NCI-H2081 (cell line): Measurements from ENCODE around the gene COL11A2.

Experiments
- DNase-seq, 2 experiments: peaks; one replicate each; lab custom pipeline; 2025; lab: John Stamatoyannopoulos, UW

COL11A2 gene

GRCh38 chr6:33192671-33193602, 670 bp upstream of the COL11A2 start:
- DNase-seq = no peak

GRCh38 chr6:33191383-33192104, 723 bp downstream of the COL11A2 start:
- DNase-seq = no peak

DNA sequence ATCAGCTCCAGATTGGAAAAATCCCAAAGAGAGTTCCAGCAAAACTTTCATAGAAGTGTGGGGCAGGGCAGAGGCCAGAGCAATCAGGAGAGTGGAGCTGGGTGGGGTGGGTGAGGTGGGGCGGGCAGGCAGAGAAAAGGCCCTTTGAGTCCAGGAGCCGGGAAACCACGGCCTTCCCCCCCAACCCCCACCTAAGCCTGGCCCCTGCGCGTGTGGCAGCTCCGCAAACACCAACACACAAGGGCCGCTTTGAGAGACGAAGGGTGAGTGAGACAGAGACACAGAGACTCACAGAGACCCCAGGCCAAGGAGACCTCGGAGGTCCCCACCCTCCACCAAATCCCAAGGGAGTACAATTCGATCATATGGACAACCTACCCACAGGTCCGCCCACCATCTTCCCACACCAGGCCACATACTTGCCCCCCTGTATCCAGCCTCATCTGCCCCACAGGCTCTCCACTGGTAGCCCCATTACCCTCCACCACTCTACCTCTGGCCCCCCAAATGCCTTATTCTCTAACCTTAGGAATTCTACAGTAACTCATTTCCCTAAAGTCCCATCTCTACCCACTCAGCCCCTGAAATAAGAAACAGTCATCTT, 1.7 kb downstream of the COL11A2 start:
- DNase-seq = no peak

- no peak for DNase-seq
Measured at GRCh38 chr6:33189625-33190448, 2.4 kb downstream of the COL11A2 start.

DNA sequence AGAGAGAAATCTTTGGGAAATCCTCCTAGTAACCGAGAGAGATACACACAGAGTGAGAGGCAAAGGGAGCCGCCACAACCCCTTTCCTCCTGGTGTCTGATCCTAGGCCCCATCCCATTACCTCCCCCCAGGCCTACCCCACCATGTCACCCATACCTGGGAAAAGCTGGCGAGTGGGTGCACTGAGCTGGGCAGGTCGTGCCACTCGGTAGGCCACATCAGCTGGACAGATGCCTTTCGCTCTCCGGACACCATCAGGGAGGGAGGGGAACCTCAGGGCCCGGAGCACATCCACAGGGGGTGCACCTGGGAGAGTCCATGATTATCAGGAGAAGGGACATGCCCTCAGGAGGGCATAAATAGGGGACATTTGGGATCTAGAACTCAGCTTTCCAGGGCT, 3.1 kb downstream of the COL11A2 start:
- no peak for DNase-seq

GRCh38 chr6:33187809-33188208, 4.5 kb downstream of the COL11A2 start:
- no peak for DNase-seq

DNA sequence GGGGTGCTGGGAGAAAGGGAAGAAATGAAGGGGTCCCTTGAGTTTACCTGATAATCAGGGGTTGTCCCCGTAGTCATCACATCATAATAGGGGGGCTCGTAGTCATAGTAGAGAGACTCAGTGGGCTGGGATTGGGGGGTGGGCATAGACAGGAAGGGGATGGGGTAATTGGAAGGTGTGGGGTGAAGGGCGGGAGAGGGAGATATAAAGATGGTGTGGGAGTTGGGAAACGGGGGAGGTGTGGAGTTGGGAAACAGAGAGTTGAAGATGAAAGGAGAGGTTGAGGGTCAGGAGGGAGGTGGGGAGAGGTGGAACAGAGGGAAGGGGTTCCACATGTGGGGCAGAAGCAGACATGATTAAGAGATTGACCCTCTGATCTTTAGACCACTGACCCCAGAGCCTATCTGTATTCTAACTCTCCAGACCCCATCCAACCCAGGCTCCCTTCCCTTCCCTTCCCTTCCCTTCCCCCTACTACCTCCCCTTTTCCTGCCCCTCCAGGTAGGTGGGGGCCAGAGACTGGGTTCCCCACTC, 6.5 kb downstream of the COL11A2 start:
- DNase-seq = no peak

DNA sequence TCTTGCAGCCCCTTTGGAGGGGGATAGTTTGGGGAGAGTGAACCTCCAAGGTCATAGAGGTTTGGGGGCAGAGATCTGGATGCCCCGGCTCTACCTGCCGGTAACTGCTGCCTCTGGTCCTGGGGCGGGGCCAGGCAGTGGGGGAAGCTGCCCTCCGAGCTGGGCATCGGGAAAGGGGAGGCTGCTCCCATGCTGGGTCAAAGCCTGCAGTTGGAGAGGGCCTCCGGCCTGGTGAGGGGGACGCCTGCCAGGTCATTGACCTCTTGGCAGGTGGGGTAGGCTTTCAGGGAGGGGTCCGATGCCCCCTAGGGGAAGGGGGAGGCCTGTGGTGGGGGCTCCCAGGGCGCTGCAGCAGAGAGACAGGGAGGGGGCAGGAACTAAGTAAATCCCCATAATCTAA, 7.1 kb downstream of the COL11A2 start:
- DNase-seq = no peak

- no peak for DNase-seq
Measured at GRCh38 chr6:33183071-33183683, 9.1 kb downstream of the COL11A2 start.

DNA sequence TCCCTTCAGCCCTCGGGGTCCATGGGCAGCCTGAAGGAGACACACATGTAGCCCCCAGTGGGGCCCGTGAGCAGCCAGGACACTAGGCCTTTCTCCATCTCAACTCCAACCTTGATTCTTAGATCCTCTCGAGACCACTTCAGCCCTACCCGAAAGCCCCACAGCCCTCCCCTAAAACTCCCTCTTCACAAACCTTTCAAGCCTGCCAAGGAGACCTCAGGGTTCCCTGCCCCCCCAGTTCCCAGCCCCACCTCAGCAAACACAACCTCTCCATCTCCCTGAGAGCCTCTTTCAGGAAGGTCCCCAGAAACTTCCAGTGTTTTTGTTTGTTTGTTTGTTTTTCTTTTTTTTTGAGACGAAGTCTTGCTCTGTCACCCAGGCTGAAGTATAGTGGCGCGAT, 11.1 kb downstream of the COL11A2 start:
- DNase-seq = no peak

DNA sequence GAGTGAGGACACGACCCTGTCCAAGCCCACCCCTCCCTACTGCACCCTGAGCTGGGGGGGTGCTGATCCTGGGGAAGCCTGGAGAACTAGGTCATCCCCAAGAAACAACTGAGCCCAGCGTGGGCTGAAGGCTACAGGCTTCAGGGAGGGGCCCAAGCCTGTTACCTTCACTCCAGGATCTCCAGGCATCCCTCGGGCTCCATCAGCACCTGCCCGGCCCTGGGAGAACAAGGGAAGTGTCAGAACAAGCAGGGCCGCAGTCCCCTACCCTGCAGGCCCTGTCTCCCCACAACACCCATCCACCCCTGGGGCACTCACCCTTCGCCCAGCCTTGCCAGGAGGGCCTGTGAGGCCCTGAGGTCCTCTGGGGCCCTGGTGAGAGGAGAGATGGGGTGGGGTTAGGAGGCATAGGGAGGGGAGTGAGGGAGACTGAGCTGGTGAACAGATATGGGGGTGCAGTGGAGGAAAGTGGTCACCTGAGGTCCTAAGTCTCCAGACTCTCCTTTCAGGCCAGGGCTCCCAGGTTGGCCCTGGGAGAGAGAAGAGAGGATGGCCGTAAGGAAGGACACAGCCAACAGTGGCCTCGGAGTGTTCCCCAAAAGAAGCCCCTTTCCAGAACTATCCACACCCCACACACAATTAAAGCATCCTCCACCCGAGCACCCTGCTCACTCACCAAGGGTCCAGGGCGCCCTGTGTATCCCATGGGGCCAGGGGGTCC, 13.4 kb downstream of the COL11A2 start:
- no peak for DNase-seq

DNA sequence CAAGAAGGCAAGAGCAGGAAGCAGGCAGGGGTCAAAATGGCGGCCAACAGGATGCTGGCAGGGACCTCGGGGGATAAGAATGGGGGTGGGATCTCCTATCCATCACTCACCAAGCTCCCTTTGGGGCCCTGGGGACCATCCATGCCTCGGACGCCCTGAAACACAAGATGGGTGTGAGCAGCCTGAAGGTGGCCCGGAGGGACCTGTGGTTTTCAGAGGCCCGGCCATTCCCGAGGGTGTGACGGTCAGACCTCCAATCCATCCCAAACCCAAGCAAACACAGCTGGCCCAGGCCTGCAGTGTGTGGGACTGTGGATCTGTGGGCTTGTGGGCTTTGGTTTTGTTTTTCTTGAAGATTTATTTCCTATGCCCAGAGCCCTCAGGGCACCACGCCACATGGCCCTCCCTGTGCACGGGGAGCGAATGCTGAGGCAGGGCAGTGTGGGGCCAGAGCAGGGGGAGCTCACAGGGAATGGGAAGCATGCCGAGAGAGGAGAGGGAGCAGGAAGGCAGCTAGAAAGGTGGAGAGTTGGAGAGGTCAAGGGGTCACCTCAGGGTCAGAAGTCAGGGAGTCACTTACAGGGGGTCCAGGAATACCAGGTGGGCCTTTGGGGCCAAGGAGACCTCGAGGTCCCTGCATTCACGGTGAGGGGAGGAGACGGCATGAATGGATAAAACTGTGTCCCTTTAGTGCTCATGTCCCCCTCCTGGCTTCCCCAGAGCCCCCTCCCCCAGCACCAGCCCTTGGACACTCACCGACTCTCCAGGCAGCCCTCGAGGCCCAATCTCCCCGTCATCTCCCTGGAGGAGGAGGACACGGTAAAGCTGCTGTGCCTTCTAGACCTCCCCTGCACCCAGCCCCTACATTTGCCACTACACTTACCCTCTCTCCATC, 14.5 kb downstream of the COL11A2 start:
- DNase-seq = no peak

DNA sequence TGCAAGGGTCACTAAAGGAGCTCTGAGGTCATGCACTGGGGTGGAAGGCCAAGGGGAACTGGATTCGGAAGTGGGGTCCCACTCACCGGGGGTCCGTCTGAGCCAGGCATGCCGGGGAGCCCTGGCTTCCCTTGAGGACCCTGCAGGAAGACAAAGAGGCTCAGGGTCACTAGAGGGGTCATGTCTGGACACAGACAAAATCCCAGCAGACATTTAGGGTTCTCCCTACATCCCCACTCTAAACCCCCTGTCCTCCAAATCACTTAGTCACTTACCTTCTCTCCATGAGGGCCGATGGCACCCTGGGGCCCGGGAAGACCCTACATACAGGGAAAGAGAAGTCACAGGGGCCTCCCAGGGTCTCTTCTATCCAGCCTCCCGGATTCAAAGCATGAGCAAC, 15.4 kb downstream of the COL11A2 start:
- DNase-seq = no peak

- DNase-seq = no peak
Measured at GRCh38 chr6:33175436-33176069, 16.7 kb downstream of the COL11A2 start.

- no peak for DNase-seq
Measured at GRCh38 chr6:33174784-33175183, 17.5 kb downstream of the COL11A2 start.

DNA sequence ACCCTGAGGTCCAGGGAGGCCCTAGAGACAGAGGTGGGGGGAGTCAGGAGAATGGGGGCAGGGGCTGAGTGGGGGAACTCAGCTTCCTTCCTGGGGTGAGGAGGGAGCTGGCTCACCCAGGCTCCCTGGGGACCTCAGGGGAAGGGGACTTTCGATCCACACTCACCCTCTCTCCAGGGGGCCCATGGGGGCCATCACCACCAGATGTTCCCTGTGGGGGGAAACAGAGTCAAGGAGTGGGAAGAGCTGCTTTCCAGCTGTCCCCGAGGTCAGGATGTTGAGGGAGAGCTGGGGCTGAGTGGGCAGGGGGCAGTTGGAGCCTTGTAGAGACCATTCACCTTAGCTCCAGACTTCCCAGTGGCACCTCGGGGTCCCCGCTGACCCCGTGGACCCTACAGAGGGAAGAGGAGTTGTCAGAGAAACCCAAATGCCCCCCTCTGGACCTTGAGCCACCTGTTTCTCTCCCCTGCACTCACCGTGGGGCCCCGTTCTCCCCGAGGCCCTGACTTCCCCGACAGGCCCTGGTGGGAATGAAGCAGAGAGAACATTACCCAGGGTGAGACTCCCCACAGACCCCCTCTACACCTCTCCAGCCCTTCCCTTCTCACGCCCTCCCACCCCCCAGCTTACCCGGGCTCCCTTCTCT, 18.6 kb downstream of the COL11A2 start:
- DNase-seq = no peak

DNA sequence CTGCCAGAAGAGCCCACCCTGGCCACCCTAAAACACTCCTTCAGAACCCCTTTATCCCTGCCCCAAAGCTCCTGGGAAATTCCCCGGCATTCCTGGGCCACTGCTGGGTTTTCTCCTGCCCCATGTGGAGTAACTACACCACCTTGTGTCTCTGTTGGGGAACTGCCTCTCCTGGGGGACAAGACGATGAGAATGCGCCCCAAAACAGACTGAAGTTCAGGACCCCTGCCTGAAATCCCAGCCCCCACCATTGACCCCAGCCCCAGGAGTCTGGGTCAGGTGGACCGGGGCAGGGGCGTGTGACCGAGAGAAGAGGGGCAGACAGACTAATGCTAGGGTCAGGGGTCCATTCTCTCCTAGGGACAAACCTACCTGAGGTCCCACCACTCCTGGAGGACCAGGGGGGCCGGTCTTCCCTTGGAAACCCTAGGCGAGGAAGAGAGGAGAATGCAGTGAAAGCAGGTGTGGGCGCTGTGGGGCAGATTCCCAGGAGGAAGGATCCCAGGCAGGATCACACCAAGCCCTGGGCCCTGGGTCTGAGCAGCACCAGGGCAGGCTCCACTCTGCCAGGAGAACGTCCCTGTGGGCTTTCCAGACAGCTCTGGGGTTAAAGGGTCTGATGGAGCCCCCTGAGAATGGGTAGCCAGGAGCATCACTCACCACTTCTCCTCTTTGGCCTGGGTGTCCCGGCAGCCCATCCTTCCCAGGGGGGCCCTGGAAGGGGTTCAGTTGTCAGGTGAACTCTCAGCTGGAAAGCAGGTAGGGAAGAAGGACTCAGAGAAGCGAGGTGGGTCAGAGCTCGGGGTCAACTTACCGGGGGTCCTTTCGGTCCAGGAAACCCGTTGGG, 19.4 kb downstream of the COL11A2 start:
- no peak for DNase-seq
